ENCODE data around the gene CACNG8.

DNA sequence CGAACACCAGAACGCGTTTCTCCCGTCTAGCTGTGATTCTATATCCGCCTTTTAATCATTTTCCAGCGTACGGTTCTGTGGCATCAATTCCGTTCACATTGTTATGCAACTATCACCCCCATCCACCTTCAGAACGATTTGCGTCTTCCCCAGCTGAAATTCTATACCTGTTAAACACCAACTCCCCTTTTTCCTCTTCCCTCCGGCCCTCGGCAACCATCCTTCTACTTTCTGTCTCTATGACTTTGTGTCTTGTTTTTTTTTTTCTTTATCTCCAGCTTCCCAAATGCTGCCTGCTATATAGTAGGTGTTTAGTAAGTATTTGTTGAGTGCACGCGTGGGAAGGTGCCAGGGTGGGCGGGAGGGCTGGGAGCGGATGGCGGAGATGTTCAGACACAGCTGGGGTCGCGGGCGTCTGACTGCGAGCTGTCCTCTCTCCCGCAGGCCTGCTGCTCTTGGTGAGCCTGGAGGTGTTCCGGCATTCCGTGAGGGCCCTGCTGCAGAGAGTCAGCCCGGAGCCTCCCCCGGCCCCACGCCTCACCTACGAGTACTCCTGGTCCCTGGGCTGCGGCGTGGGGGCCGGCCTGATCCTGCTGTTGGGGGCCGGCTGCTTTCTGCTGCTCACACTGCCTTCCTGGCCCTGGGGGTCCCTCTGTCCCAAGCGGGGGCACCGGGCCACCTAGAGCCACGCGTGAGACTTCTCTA, 48.9 kb downstream of the CACNG8 start:
- TF ChIP-seq EZH2 (IDR thresholded peaks at IDR 0.05; ENCODE audit: borderline replicate concordance) (no peak), CTCF (IDR thresholded peaks at IDR 0.05; ENCODE audit: poor library complexity) (no peak), EZH2phosphoT487 (IDR thresholded peaks at IDR 0.05; ENCODE audit: low read depth, severe bottlenecking, unreplicated experiment) (no peak)

Data from hepatocyte (in vitro differentiated cells).